GM12872 (cell line): ENCODE measurements around the gene PDE6H.

Source experiments
- CTCF ChIP-seq: IDR thresholded peaks from 3 replicates; pipeline ENCODE4 v1.5.1; 2011; ENCODE audit warnings: low read depth, mild to moderate bottlenecking, low read length, moderate library complexity; ENCODE audit not compliant: insufficient read depth

Gene PDE6H

GRCh38 chr12:14984036-14984435 lies 11.2 kb downstream of the PDE6H start:
- TF ChIP-seq CTCF: no peak

- TF ChIP-seq CTCF: no peak
Measured at GRCh38 chr12:14984766-14985285, 12.0 kb downstream of the PDE6H start.

GRCh38 chr12:14986449-14986848 lies 13.6 kb downstream of the PDE6H start:
- no peak for TF ChIP-seq CTCF

GRCh38 chr12:14988035-14988434 lies 15.2 kb downstream of the PDE6H start:
- TF ChIP-seq CTCF: no peak

GRCh38 chr12:14989790-14990189 lies 16.9 kb downstream of the PDE6H start:
- TF ChIP-seq CTCF: no peak

- no peak for TF ChIP-seq CTCF
Measured at GRCh38 chr12:14991069-14991468, 18.2 kb downstream of the PDE6H start.

GRCh38 chr12:14992673-14993072 lies 19.8 kb downstream of the PDE6H start:
- TF ChIP-seq CTCF: no peak

- TF ChIP-seq CTCF: no peak
Measured at GRCh38 chr12:14993117-14993516, 20.3 kb downstream of the PDE6H start.
